GM12878 (cell line): Measurements from ENCODE around the gene MYO1D. TPM values are rescaled to one million over a fixed set of nuclear protein-coding genes. Genes with fewer than 3 reads are reported as not detected.

Experiments used
- ATF2 ChIP-seq: IDR thresholded peaks from 2 replicates; pipeline ENCODE4 v1.6.1; 2012; ENCODE audit warnings: low read length, inconsistent platforms
- ATF7 ChIP-seq: fragments of 450-650 bp; IDR thresholded peaks from 2 replicates; pipeline ENCODE4 v1.6.1; 2016; ENCODE audit warnings: low read depth, mild to moderate bottlenecking
- BACH1 ChIP-seq: fragments of 450-650 bp; IDR thresholded peaks from 2 replicates; pipeline ENCODE4 v1.6.1; 2017; ENCODE audit warnings: mild to moderate bottlenecking, borderline replicate concordance
- CHD1 ChIP-seq: IDR thresholded peaks from 2 replicates; pipeline ENCODE4 v1.6.1; 2012; ENCODE audit warnings: low read depth, low read length, improper control_type of control experiment
- E2F8 ChIP-seq: fragments of 450-650 bp; IDR thresholded peaks from 2 replicates; pipeline ENCODE4 v1.6.1; 2018; ENCODE audit warnings: mild to moderate bottlenecking, low read depth, moderate library complexity; ENCODE audit not compliant: partially characterized antibody
- EP300 ChIP-seq, 2 experiments: fragments of 150-350 bp in 1 of 2; IDR thresholded peaks; 2 replicates each; pipeline ENCODE4 v1.6.1; 2011 to 2012; ENCODE audit warnings: low read depth in 2 of 2, low read length in 2 of 2, borderline replicate concordance in 1 of 2, improper control_type of control experiment in 1 of 2, inconsistent platforms in 1 of 2; ENCODE audit not compliant: control insufficient read depth in 1 of 2
- HDAC2 ChIP-seq: fragments of 200-600 bp; sonication (generic); IDR thresholded peaks from 2 replicates; pipeline ENCODE4 v1.6.1; 2017
- HDGF ChIP-seq: fragments of 450-650 bp; IDR thresholded peaks from 2 replicates; pipeline ENCODE4 v1.6.1; 2016; ENCODE audit warnings: antibody characterized with exemption
- MTA3 ChIP-seq: IDR thresholded peaks from 2 replicates; pipeline ENCODE4 v1.6.1; 2012; ENCODE audit warnings: low read length, inconsistent platforms, borderline replicate concordance
- POLR2AphosphoS2 ChIP-seq: IDR thresholded peaks from 2 replicates; pipeline ENCODE4 v1.6.1; 2011; ENCODE audit warnings: low read depth, mild to moderate bottlenecking, low read length, improper control_type of control experiment, moderate library complexity
- POLR2AphosphoS5 ChIP-seq: IDR thresholded peaks from 2 replicates; pipeline ENCODE4 v1.6.1; 2011; ENCODE audit warnings: mild to moderate bottlenecking, low read length, inconsistent platforms
- RELA ChIP-seq: fragments of 450-650 bp; IDR thresholded peaks from 2 replicates; pipeline ENCODE4 v1.8.0; 2014; ENCODE audit warnings: borderline replicate concordance; ENCODE audit not compliant: partially characterized antibody
- REST ChIP-seq: IDR thresholded peaks from 2 replicates; pipeline ENCODE4 v1.6.1; 2012; ENCODE audit warnings: mild to moderate bottlenecking, low read depth, low read length
- SMAD1 ChIP-seq: fragments of 450-650 bp; IDR thresholded peaks from 2 replicates; pipeline ENCODE4 v1.6.1; 2018; ENCODE audit warnings: mild to moderate bottlenecking, low read depth; ENCODE audit not compliant: partially characterized antibody
- SMARCA5 ChIP-seq: fragments of 450-650 bp; IDR thresholded peaks from 2 replicates; pipeline ENCODE4 v1.6.1; 2017; ENCODE audit warnings: mild to moderate bottlenecking
- SP1 ChIP-seq: IDR thresholded peaks from one replicate; pipeline ENCODE4 v1.6.1; 2011; ENCODE audit warnings: low read depth, low read length
- YY1 ChIP-seq: IDR thresholded peaks from 2 replicates; pipeline ENCODE4 v1.6.1; 2011; ENCODE audit warnings: low read depth, mild to moderate bottlenecking, low read length
- ZNF592 ChIP-seq: fragments of 450-650 bp; IDR thresholded peaks from 2 replicates; pipeline ENCODE4 v1.6.1; 2017; ENCODE audit warnings: mild to moderate bottlenecking, moderate library complexity
- ZSCAN29 ChIP-seq: fragments of 450-650 bp; IDR thresholded peaks from 2 replicates; pipeline ENCODE4 v1.6.1; 2017; ENCODE audit warnings: mild to moderate bottlenecking, moderate library complexity
- polyA plus RNA-seq, 11 experiments: library from polyadenylated mRNA; depleted of rRNA in 4 of 11; unstranded in 6 of 11; stranded (reverse) in 5 of 11; fragments of >200 nt; fragmentation: Nextera tagmentation in 4 of 11; fragmentation: Illumina TruSeq in 1 of 11; extraction: Ambion mirVana in 4 of 11; extraction: Trizol in 1 of 11; gene quantifications; 1 replicate in 1 of 11; 2 replicates in 10 of 11; pipeline versions ENCODE4 v1.2.1 to v1.2.3, GENCODE V29; 2011 to 2016; ENCODE audit warnings: inconsistent platforms in 2 of 11, missing spikeins in 2 of 11, low read depth in 1 of 11
- total RNA-seq, 4 experiments: library from RNA; depleted of rRNA in 3 of 4; stranded (reverse); fragments of >200 nt in 3 of 4; fragmentation: Illumina TruSeq in 1 of 4; extraction: Trizol in 1 of 4; gene quantifications; 2 replicates each; pipeline versions ENCODE4 v1.2.1 to v1.2.3, GENCODE V29; 2013 to 2021

MYO1D gene
- total and polyA plus RNA-seq, 10 of the 15 experiments (the other 5 are each of a cell fraction or from before 2014, with no cell fraction given), result 1.8 to 37.7 (median 25.4) TPM

- TF ChIP-seq REST (0 out of 2 replicates have a peak, but pooled peaks have one; percentile 9), SMAD1 (peak; percentile 99), CHD1 (no peak), E2F8 (peak; percentile 74), SMARCA5 (peak; percentile 69; the same call in 1 of the 2 replicates), ZSCAN29 (peak; percentile 56; the same call in 1 of the 2 replicates), ZNF592 (peak; percentile 87), ATF2 (peak; percentile 98), ATF7 (peak; percentile 96), YY1 (peak; percentile 67; the same call in 1 of the 2 replicates), RELA (peak; percentile 59), MTA3 (peak; percentile 92), POLR2AphosphoS5 (peak; percentile 91), HDAC2 (no peak), HDGF (peak; percentile 99), SP1 (peak; percentile 88), BACH1 (peak; percentile 97), POLR2AphosphoS2 (no peak), EP300 (IDR thresholded peaks at IDR 0.05; ENCODE audit: borderline replicate concordance in 1 of 2, control insufficient read depth in 1 of 2, low read depth in 2 of 2, low read length in 2 of 2) (peak; percentile 99 to 100)
Measured at GRCh38 chr17:32523017-32523680, 353.8 kb downstream of the MYO1D start (continued).
